Stomach (tissue), 9 donors: ENCODE results near the gene TRIO. TPM values are rescaled to one million over a fixed set of nuclear protein-coding genes. Genes with fewer than 3 reads are reported as not detected.

Experiments used
- DNase-seq, 2 donors: peaks; one replicate each; pipeline versions ENCODE4 v3.0.0 to v3.0.0-alpha.2; 2013 to 2019
- H3K27ac ChIP-seq, 5 donors: fragments of 200-600 bp in 4 of 5; sonication (generic) in 4 of 5; one replicate each; pipeline ENCODE4 v1.5.1; 2013 to 2019; ENCODE audit warnings: mild to moderate bottlenecking in 1 of 5, moderate library complexity in 1 of 5
- H3K27me3 ChIP-seq, 3 donors: fragments of 200-600 bp; sonication (generic); one replicate each; pipeline ENCODE4 v1.5.1; 2017 to 2019; ENCODE audit warnings: mixed run types in 1 of 3
- H3K36me3 ChIP-seq, 4 donors: fragments of 200-600 bp; sonication (generic); 1 replicate in 3 of 4; 2 replicates in 1 of 4; pipeline ENCODE4 v1.5.1; 2016 to 2019
- H3K4me1 ChIP-seq, 4 donors: fragments of 200-600 bp; sonication (generic); one replicate each; pipeline ENCODE4 v1.5.1; 2016 to 2019
- H3K4me3 ChIP-seq, 4 donors: fragments of 200-600 bp; sonication (generic) in 3 of 4; one replicate each; pipeline ENCODE4 v1.5.1; 2016 to 2019; ENCODE audit warnings: mild to moderate bottlenecking in 1 of 4
- H3K9me3 ChIP-seq, 4 donors: fragments of 200-600 bp; sonication (generic); one replicate each; pipeline ENCODE4 v1.5.1; 2016 to 2019
- CTCF ChIP-seq, 7 experiments: fragments of 450-650 bp in 4 of 7; fragments of 200-600 bp in 3 of 7; sonication (generic) in 3 of 7; IDR thresholded peaks; one replicate each; pipeline ENCODE4 v1.5.1; 2016 to 2019; ENCODE audit warnings: antibody characterized with exemption in 7 of 7, control low read depth in 2 of 7, mild to moderate bottlenecking in 1 of 7
- EP300 ChIP-seq: sonication (generic); formaldehyde crosslinking; IDR thresholded peaks from one replicate; pipeline ENCODE4 v1.6.1; 2017; ENCODE audit warnings: antibody characterized with exemption
- POLR2A ChIP-seq, 4 donors: fragments of 450-650 bp; IDR thresholded peaks; one replicate each; pipeline ENCODE4 v1.6.1; 2016; ENCODE audit warnings: antibody characterized with exemption in 4 of 4, control low read depth in 2 of 4, mild to moderate bottlenecking in 1 of 4, moderate library complexity in 1 of 4
- POLR2AphosphoS5 ChIP-seq, 3 donors: sonication (generic); formaldehyde crosslinking; IDR thresholded peaks; one replicate each; pipeline ENCODE4 v1.6.1; 2016; ENCODE audit warnings: antibody characterized with exemption in 3 of 3
- WGBS, 5 donors: extraction: QIAGEN DNeasy Blood & Tissue Kit in 3 of 5; methylation state at CpG; one replicate each; pipeline versions ENCODE4 v1.1.5 to v1.1.7; 2013 to 2018; 5-methylcytosine and 5-hydroxymethylcytosine counted together
- intact Hi-C: fragments of 100-400 bp; cut with DNase I; formaldehyde crosslinking; loops from one replicate; pipeline ENCODE4 v1.15.1; 2023; ENCODE audit warnings: low total_unique reads
- polyA plus RNA-seq, 3 donors: library from polyadenylated mRNA; stranded (reverse); fragments of 200-250 nt; gene quantifications; one replicate each; pipeline ENCODE4 v1.2.3, GENCODE V29; 2013
- total RNA-seq, 5 donors: library from RNA; depleted of rRNA; stranded (reverse); fragments of >200 nt; gene quantifications; one replicate each; pipeline versions ENCODE4 v1.1.0 to v1.2.3, GENCODE V29; 2014 to 2016
- donor health status: healthy with polysubstance abuse.
- donor health status: Bipolar disorder and iron deficiency.
- donor health status: healthy.

Gene TRIO
- total and polyA plus RNA-seq, 8 donors = 9.9 to 558 (median 127) TPM

GRCh38 chr5:14522721-14523120 is 379.6 kb downstream of the TRIO start:
- TF ChIP-seq POLR2AphosphoS5 (IDR thresholded peaks at IDR 0.05) = no peak
- TF ChIP-seq POLR2A (IDR thresholded peaks at IDR 0.05) = no peak
- no peak for TF ChIP-seq EP300
- no peak for TF ChIP-seq CTCF (IDR thresholded peaks at IDR 0.05)
- no peak overlapping the region for H3K4me3 ChIP-seq
- H3K27me3 ChIP-seq = no peaks in the 10 kb centered on the region
- no peak overlapping the region for H3K27ac ChIP-seq
- H3K36me3 ChIP-seq = no peaks in the 10 kb centered on the region
- DNase-seq = no peak
- peaks cover 0 to 5% (median 0%) of the 10 kb centered on the region in 4 donors for H3K4me1 ChIP-seq
- intact Hi-C loops = no loop called here
- WGBS, 5 donors = 67 to 95% (median 86%) methylated on average over 2 of the region's 2 CpGs
- H3K9me3 ChIP-seq = no peaks in the 10 kb centered on the region

GRCh38 chr5:14523243-14524034 is 380.3 kb downstream of the TRIO start:
- Histone ChIP-seq H3K36me3 (no peaks in the 10 kb centered on the region), H3K4me3 (no peak overlapping the region), H3K27ac (no peak overlapping the region), H3K4me1 (peaks cover 0 to 5% (median 0%) of the 10 kb centered on the region in 4 donors), H3K27me3 (no peaks in the 10 kb centered on the region), H3K9me3 (no peaks in the 10 kb centered on the region)
- DNase-seq = no peak
- 69 to 89% (median 73%) methylated on average over 12 of the region's 12 CpGs for WGBS, 5 donors
- intact Hi-C loops = no loop called here
- TF ChIP-seq EP300 (no peak), POLR2A (IDR thresholded peaks at IDR 0.05) (no peak), POLR2AphosphoS5 (IDR thresholded peaks at IDR 0.05) (no peak), CTCF (IDR thresholded peaks at IDR 0.05) (no peak)

- no peak for DNase-seq
- 94 to 97% (median 97%) methylated on average over 4 of the region's 4 CpGs for WGBS, 5 donors
Measured at GRCh38 chr5:14525397-14525796, 382.3 kb downstream of the TRIO start.

GRCh38 chr5:14526493-14526892 is 383.4 kb downstream of the TRIO start:
- DNase-seq = no peak
- no peak overlapping the region for H3K27ac ChIP-seq
- no peaks in the 10 kb centered on the region for H3K27me3 ChIP-seq
- no peak overlapping the region for H3K4me3 ChIP-seq
- intact Hi-C loops = no loop called here
- H3K4me1 ChIP-seq = peaks cover 0 to 5% (median 0%) of the 10 kb centered on the region in 4 donors
- no peaks in the 10 kb centered on the region for H3K36me3 ChIP-seq
- 75 to 98% (median 94%) methylated on average over 2 of the region's 2 CpGs for WGBS, 5 donors
- TF ChIP-seq EP300 = no peak
- no peak for TF ChIP-seq POLR2A (IDR thresholded peaks at IDR 0.05)
- TF ChIP-seq CTCF (IDR thresholded peaks at IDR 0.05) = no peak
- TF ChIP-seq POLR2AphosphoS5 (IDR thresholded peaks at IDR 0.05) = no peak
- H3K9me3 ChIP-seq = no peaks in the 10 kb centered on the region

More at GRCh38 chr5:14525397-14525796, 382.3 kb downstream of the TRIO start:
- H3K9me3 ChIP-seq = no peaks in the 10 kb centered on the region
- H3K27ac ChIP-seq = no peak overlapping the region
- H3K4me1 ChIP-seq = peaks cover 0 to 5% (median 0%) of the 10 kb centered on the region in 4 donors
- intact Hi-C loops = no loop called here
- no peak overlapping the region for H3K4me3 ChIP-seq
- TF ChIP-seq POLR2A (IDR thresholded peaks at IDR 0.05) (no peak), POLR2AphosphoS5 (IDR thresholded peaks at IDR 0.05) (no peak)
- no peaks in the 10 kb centered on the region for H3K27me3 ChIP-seq
- H3K36me3 ChIP-seq = no peaks in the 10 kb centered on the region

GRCh38 chr5:14528115-14528514 is 385.0 kb downstream of the TRIO start:
- no peak for DNase-seq
- TF ChIP-seq CTCF (IDR thresholded peaks at IDR 0.05) (no peak), POLR2AphosphoS5 (IDR thresholded peaks at IDR 0.05) (no peak), POLR2A (IDR thresholded peaks at IDR 0.05) (no peak)
- no peak overlapping the region for H3K4me3 ChIP-seq
- no peak overlapping the region for H3K27ac ChIP-seq
- H3K4me1 ChIP-seq = peaks cover 0 to 5% (median 0%) of the 10 kb centered on the region in 4 donors
- H3K36me3 ChIP-seq = no peaks in the 10 kb centered on the region
- WGBS, 5 donors = 80 to 87% (median 83%) methylated on average over 6 of the region's 6 CpGs
- no peaks in the 10 kb centered on the region for H3K9me3 ChIP-seq
- no peaks in the 10 kb centered on the region for H3K27me3 ChIP-seq
- intact Hi-C loops = no loop called here
